ENCODE measurements around the gene ANGPTL2.
"Not testable (repeated sequence)": the region's sequence is repeated elsewhere in the genome, so short reads cannot be mapped to it uniquely, and the experiment has no call there.

The ANGPTL2 gene, protein sequence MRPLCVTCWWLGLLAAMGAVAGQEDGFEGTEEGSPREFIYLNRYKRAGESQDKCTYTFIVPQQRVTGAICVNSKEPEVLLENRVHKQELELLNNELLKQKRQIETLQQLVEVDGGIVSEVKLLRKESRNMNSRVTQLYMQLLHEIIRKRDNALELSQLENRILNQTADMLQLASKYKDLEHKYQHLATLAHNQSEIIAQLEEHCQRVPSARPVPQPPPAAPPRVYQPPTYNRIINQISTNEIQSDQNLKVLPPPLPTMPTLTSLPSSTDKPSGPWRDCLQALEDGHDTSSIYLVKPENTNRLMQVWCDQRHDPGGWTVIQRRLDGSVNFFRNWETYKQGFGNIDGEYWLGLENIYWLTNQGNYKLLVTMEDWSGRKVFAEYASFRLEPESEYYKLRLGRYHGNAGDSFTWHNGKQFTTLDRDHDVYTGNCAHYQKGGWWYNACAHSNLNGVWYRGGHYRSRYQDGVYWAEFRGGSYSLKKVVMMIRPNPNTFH

DNA sequence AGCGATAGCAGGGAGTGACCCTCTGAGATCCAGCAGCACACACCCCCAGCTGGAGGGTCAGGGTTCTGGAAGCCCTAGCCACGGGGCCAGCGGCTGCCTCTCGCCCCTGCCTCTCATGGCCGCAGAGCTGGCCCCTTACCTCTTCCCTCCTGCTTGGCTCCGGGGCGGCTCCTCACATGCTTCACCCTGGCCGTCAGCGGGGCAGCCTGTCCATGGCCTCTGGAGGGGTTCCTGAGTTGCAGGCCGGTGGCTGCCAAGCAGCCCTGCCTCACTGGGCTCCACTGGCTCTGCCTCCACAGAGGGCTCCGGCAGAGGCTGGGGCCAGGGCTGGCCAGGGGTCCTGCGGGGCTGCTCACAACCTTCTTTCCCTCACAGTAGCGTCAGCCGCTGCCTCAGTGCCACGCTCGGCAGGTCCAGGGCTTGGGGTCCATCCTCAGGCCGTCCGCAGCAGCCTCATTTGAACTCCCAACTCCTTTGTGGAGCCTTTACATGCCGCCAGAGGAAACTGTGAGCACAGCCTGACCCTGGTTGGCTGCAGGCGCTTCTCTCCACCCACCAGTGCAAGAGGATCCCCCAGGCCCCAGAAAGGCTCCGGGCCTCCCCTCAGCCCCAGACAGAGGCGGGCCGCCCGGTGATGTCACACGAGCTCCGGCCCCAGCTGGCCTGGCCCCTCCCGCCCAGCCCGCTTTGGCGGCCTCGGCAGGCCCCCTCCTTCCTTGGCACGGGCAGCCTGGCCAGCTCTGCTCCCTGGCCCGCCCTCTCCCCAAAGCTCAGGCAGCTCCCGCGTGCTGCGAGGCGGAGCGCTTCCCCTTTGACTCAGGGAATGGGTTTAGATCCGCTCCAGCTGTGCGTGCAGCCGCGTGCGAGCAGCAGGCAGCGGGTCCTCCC is at the start of gene ANGPTL2:
Gene ANGPTL2, minus strand, starts transcription at position 460 of the 888 bp plus-strand sequence. CDS start 13,904 bp downstream, outside the sequence.
- peak; percentile 87 for DNase-seq

GRCh38 chr9:127171348-127171747 is 48.9 kb upstream of the ANGPTL2 start:
- not testable (repeated sequence) for DNase-seq

GRCh38 chr9:127170652-127171051 is 48.2 kb upstream of the ANGPTL2 start:
- no peak for DNase-seq

DNA sequence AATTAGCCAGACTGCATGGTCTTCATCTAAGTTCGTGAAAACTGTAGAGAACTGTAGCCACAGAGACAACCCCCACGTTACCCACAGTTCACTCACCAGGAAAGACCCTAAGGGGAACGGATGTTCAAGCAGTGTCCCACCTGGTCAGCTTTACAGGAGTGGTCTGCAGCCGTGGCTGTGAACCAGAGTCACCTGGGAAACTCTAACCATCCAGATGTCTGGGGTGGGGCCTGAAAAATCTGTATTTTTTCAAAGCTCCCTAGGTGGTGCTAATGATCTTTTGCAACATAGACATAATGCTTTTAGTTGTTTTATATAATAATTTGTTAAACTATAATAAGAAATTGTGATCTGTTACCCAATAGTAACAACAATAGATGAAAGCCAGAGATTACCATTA is 47.7 kb upstream of the ANGPTL2 start:
- DNase-seq = no peak

DNA sequence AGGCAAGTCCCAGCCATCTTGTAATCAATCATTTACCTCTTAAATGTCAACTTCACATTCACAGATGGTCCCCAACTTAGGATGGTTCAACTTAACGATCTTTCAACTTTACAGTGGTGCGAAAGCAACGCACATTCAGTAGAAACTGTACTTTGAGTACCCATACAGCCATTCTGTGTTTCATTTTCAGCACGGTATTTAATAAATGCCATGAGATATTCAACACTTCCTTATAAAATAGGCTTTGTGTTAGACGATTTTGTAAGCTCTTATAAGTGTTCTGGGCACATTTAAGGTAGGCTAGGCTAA is 47.1 kb upstream of the ANGPTL2 start:
- no peak for DNase-seq

- DNase-seq = no peak
These were observed 46.5 kb upstream of the ANGPTL2 start for GRCh38 chr9:127168756-127169574.

DNA sequence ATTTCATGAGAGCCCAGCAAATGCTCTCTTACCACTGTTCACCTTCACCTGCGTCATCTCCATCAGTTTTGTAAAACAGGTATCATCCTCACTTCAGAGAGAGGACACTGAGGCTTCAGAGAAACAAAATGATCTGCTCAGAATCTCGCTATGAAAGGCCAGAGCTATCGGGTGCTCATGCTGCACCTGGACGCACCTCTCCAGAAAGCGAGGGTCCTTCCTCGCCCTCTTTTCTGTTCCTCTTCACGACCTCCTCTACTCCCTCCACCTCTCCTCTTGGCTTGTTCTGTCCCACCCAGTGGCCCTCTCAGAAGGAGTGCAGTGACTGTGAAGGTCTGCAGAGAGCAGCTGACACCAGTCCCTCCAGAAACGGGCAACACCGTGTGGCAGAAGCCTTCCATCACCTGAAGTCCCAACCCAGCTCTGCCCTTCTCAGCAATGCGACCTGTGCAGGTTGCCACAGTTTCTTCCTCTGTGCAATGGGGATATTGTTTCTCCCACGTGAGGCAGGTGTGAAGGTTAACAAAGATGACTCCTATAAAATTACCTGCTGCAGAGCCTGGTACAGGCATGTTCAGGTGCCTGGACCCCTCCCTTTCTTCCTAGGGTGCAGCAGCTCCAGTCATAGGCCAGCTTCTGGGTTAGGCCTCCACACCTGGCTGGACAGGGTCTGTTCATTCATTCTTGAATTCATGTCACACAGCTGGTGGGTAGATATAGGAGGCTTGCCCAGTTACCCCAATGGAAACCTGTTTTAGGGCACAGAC is 45.3 kb upstream of the ANGPTL2 start:
- DNase-seq = no peak

DNA sequence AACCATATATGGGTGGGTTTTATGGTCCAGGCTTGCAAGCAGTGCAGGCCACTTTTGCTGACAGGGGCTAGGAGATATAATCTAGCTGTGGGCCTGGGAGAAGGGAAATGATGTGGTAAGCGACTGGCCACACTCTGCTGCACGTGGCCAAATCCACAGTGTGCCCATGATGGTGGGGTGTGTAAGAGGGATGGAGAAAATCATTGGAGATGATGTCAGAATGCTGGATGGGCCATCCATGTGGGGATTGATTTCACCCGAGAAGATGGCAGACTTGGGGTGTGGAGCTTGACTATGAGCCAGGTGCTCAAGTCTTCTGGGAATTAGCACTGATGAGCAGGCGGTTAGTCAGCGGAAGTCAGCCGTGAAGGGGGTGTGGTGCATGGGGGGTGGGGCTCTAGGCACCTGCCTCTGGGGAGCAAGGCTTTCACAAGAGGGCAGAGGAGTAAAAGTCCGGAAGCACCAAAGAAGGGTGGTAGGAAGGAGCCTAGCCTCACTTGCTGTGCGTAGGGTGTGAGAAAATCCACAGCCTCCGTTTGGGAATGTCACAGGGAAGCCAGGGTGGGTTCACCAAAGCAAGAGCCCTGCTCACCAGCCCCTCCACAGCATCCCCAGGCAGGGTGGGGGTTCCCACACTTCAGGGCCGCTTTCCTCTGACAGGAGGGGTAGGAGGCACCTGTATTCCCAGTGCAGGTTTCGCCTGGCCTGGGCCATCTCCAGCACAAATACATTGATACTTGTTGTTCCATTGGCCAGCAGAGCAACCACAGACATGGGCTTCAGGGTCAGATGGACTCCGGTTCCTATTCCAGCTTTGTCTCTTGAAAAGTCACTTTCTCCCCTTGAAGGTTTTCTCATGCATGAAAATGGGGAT is 44.5 kb upstream of the ANGPTL2 start:
- DNase-seq = no peak

DNA sequence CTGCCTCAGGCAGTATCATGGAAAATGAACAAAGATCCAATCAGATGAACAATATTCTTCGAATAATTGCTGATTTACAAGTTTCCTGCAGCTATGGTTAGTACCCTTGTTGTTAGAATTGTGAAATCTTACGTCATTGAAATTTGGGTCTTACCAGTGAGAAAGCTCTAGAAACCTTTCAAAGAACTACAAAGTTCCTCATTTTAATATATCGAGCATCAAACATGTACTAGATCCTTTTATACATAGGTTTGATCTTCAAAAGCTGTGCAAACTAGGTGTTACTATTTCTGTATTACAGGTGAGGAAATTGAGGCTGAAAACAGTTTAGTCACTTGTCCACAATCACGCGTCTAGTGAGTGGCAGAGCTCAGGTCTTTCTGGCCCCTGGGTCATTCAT is 43.7 kb upstream of the ANGPTL2 start:
- no peak for DNase-seq

DNA sequence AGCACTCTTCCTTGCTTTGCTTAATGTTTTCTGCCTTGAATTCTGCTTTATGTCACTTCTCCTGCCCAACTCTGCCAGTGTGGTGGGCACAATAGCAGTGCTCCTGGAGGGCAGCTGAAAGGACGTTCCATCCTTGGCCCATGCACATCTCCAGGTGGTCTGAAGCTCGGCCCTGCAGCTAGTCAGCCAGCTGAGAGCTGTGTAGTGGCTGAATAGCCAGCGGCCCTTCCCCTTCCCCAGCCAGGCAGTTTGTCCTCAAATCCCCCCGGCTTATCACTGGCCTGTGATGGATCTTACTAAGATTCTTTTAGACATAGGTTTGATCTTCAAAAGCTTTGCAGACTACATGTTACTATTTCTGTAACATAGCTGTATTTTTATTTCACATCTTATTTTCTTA is 42.7 kb upstream of the ANGPTL2 start:
- no peak for DNase-seq

DNA sequence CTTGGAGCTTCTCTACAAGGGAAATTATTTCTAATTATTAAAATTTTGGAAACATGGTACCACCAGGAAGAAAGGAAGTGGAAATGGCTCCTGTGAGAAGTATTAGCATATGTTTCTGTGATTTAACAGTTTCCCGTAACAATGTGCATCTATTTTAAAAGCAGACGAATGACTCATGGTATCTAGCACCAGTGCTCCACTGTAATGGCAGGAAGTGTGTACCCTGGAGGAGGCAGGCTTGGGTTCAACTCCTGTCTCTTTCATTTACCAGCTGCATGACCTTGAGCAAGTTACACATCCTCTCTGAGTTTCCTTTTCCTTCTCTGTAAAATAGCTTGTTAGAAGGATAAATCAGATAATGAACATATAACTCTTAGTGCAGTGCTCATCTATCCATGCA is 41.0 kb upstream of the ANGPTL2 start:
- no peak for DNase-seq

GRCh38 chr9:127162864-127163365 is 40.5 kb upstream of the ANGPTL2 start:
- DNase-seq = no peak

GRCh38 chr9:127162046-127162863 is 39.8 kb upstream of the ANGPTL2 start:
- no peak for DNase-seq

DNA sequence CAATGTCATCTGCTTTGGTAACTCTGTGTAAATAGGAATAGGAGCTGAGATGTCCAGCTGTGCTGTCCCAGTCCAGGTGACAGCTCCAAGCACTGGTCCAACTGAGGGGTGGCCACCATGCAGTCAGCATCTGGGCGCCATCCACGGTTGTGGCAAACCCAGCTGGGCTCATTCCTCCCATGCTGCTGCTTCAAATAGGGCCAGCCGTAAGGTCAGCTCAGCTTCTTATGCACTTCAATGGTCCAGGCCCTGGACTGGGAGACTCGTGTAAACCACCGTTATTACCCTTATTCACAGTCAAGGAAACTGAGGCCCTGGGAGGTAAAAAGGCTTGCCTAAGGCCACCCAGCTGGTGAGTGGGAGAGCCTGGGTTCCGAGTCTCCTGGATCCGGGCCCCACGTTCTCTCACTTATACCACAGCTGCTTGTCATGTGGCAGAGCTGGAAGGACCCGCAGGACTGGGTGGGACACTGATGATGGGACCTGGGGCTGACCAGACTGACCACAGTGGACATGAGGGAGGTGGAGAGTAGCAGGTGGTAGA is 38.7 kb upstream of the ANGPTL2 start:
- no peak for DNase-seq

DNA sequence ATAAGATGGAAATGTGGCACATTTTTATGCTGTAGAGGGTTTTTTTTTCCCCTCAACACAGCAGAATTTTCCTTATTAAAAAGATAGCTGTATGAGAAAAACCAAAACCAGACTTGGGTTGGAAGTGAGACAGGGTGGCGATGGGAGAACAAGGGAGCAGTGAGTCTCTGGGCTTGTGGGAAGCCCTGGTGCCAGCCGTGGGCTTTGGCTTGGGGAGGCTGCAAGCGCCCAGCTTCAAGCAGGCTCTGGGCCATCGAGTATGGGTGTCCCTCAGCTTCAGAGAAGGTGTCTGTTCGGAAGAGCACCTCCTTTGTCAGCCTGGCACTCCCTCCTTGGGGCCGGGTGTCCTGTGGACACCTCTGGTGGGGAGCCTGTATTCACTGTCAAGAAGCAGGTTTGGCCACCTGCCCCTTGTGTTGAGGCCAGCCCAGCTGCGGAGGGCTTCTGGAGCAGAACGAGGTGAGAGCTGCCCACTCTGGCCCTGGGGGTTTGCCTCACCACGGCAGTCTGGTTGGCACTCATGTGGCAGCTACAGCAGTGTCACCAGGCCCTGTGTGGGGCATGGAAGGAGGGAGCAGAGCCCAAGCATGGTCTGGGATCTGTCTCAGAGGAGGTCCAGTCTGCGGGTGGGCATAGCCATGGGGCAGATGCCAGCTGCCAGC is 37.6 kb upstream of the ANGPTL2 start:
- DNase-seq = peak; percentile 39

GRCh38 chr9:127159325-127159801 is 36.9 kb upstream of the ANGPTL2 start:
- DNase-seq = peak; percentile 76

GRCh38 chr9:127158786-127159324 is 36.4 kb upstream of the ANGPTL2 start:
- no peak for DNase-seq

DNA sequence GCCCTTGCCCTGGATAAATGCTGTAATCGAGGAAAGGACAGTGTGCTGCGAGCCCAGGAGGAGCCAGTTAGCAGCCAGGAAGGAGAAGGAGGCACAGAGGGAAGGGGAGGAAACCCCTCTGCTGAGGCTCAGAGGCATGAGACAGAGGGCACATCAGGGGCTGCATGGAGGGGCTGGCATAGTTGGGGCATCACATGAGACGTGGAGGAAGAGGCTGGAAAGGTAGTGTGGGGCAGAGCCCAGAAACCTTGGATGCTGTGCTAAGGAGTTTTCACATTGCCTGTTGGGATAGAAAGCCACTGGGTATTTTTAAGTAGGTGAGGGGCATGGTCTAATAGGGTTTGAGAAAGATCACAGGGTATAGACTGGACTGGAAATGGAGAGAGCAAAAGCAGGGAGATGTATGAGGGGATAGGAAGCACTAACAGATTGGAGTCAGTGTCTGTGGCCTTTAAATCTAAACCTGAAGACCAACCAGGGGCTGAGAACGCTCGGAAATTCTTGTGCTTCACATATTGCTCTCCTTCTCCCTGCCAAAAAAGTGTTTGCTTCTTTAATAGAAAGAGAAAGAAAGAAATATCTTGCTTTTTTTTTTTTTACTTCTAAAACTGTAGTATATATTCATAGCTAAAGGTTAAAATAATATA is 33.0 kb upstream of the ANGPTL2 start:
- DNase-seq = no peak
